ENCODE measurements around the gene LCLAT1.

DNA sequence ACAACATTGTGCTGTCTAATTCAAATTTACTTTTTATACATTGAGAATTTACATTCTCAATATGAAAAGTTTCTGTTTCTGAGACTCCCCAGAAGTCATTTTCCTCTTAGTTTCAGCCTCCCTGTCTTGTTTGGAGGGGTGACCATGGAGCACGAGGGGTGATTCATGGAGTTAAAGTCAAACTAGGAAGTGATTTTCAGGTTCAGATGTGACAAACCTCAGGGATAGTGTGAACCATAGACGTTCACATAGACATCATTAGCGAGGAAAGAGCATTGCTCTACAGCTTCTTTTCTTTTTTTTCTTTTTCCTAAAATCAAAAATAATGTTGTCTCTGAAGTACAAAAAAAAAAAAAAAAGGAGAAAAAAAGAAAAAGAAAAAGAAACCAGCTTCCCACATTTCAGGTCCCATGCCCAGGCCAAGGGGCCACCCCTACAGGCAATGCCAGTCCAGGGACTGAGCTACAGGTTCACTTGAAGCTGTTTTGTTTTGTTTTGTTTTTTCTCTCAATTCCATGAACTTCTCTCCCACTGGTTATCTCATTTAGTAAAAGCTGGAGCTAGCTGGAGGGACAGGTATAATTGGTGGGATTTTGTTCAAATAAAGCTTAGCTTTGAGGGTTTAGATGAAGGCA lies 18.1 kb upstream of the LCLAT1 start:
- TF ChIP-seq POLR2A (IDR thresholded peaks at IDR 0.05) = no peak
- TF ChIP-seq, protein P1, sequence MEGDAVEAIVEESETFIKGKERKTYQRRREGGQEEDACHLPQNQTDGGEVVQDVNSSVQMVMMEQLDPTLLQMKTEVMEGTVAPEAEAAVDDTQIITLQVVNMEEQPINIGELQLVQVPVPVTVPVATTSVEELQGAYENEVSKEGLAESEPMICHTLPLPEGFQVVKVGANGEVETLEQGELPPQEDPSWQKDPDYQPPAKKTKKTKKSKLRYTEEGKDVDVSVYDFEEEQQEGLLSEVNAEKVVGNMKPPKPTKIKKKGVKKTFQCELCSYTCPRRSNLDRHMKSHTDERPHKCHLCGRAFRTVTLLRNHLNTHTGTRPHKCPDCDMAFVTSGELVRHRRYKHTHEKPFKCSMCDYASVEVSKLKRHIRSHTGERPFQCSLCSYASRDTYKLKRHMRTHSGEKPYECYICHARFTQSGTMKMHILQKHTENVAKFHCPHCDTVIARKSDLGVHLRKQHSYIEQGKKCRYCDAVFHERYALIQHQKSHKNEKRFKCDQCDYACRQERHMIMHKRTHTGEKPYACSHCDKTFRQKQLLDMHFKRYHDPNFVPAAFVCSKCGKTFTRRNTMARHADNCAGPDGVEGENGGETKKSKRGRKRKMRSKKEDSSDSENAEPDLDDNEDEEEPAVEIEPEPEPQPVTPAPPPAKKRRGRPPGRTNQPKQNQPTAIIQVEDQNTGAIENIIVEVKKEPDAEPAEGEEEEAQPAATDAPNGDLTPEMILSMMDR (IDR thresholded peaks at IDR 0.05) = no peak

All from uterus (tissue), 2 donors.